Activated CD8-positive, alpha-beta T cell treated with anti-CD3 and anti-CD28 coated beads for 36 hours (primary cell): ENCODE measurements around the gene PATE2. TPM values are rescaled to one million over a fixed set of nuclear protein-coding genes. Genes with fewer than 3 reads are reported as not detected.

Experiments used
- ATAC-seq: fragments of 200-7000 bp; cut with Tn5 transposase; one replicate; pipeline ENCODE4 v1.10.0; 2021; ENCODE audit warnings: mild to moderate bottlenecking, moderate library complexity
- CTCF ChIA-PET: fragments of 350-600 bp; sonication (Branson Sonifier 250); formaldehyde crosslinking; loops from one replicate; lab custom pipeline; 2021; ENCODE audit warnings: antibody characterized with exemption; lab: Charles Lee
- POLR2A ChIA-PET: fragments of 350-600 bp; sonication (Branson Sonifier 250); formaldehyde crosslinking; loops from one replicate; lab custom pipeline; 2021; ENCODE audit warnings: antibody characterized with exemption; lab: Charles Lee
- DNase-seq: peaks from one replicate; pipeline ENCODE4 v3.0.0-alpha.2; 2020
- H3K27ac Mint-ChIP-seq: one replicate; pipeline ENCODE4 v1.8.0; 2021; ENCODE audit warnings: mild to moderate bottlenecking, mixed read lengths
- H3K27me3 Mint-ChIP-seq: one replicate; pipeline ENCODE4 v1.8.0; 2021; ENCODE audit warnings: mixed read lengths
- H3K36me3 Mint-ChIP-seq: one replicate; pipeline ENCODE4 v1.8.0; 2021; ENCODE audit warnings: low read depth, mixed read lengths
- H3K4me1 Mint-ChIP-seq: one replicate; pipeline ENCODE4 v1.8.0; 2021; ENCODE audit warnings: low read depth, mixed read lengths
- H3K4me3 Mint-ChIP-seq: one replicate; pipeline ENCODE4 v1.8.0; 2021; ENCODE audit warnings: mild to moderate bottlenecking, moderate library complexity, mixed read lengths
- H3K9me3 Mint-ChIP-seq: one replicate; pipeline ENCODE4 v1.8.0; 2021; ENCODE audit warnings: mixed read lengths
- CTCF ChIP-seq: fragments of 200-600 bp; IDR thresholded peaks from one replicate; pipeline ENCODE4 v1.8.0; 2022; ENCODE audit warnings: antibody characterized with exemption, mild to moderate bottlenecking
- intact Hi-C: fragments of 100-400 bp; cut with micrococcal nuclease; formaldehyde crosslinking; loops from one replicate; pipeline ENCODE4 v1.10.0; 2022
- total RNA-seq, 2 experiments: library from RNA; stranded (reverse); gene quantifications; one replicate each; pipeline ENCODE4 v1.2.3, GENCODE V29; 2021

PATE2 gene
- total RNA-seq, 2 experiments from 2014 or later = not detected

DNA sequence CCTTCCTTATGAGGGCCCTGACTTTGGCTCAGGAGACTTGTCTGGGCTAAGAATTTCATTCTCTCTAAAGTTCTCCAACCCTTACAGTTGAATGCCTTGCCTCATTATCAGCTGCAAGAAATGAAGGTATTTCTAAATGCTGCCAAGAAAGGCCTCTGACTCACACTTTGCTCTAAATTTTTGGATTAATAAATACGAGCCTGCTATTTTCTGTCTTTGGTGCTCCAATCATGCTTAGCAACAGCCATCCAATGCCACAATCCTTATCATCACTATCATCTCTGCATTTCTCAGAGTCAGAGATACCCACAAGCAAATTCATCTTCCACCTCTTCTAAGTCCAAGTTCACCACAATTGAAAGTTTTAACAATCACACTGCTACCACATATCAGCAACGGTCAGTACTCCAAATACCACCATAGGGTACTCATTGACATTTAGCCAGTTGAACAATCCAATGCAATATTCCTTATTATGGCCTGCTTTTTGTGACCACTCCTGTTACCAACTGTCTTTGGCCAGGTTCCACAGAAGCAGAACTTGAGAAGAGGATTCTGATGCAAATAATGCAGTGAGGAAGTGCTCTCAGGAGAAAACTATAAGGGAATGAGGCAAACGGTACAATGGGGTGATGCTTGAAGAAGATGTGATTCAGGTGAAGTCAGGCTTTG, 5.7 kb downstream of the PATE2 start:
- H3K4me1 Mint-ChIP-seq = no peaks in the 10 kb centered on the region
- no peak for TF ChIP-seq CTCF
- intact Hi-C loops = no loop called here
- ChIA-PET CTCF (no interaction called here), POLR2A (no interaction called here)
- no peaks in the 10 kb centered on the region for H3K9me3 Mint-ChIP-seq
- no peak for ATAC-seq
- H3K4me3 Mint-ChIP-seq = no peak overlapping the region
- DNase-seq = no peak
- H3K27ac Mint-ChIP-seq = no peak overlapping the region
- no peaks in the 10 kb centered on the region for H3K36me3 Mint-ChIP-seq
- peaks cover 13% of the 10 kb centered on the region for H3K27me3 Mint-ChIP-seq

GRCh38 chr11:125770583-125770982, 8.0 kb downstream of the PATE2 start:
- Mint-ChIP-seq H3K27ac (no peak overlapping the region), H3K9me3 (no peaks in the 10 kb centered on the region), H3K36me3 (no peaks in the 10 kb centered on the region), H3K27me3 (peaks cover 15% of the 10 kb centered on the region), H3K4me3 (no peak overlapping the region), H3K4me1 (no peaks in the 10 kb centered on the region)
- ATAC-seq (no peak), DNase-seq (no peak)
- ChIA-PET POLR2A (no interaction called here), CTCF (no interaction called here)
- no peak for TF ChIP-seq CTCF
- intact Hi-C loops = no loop called here

DNA sequence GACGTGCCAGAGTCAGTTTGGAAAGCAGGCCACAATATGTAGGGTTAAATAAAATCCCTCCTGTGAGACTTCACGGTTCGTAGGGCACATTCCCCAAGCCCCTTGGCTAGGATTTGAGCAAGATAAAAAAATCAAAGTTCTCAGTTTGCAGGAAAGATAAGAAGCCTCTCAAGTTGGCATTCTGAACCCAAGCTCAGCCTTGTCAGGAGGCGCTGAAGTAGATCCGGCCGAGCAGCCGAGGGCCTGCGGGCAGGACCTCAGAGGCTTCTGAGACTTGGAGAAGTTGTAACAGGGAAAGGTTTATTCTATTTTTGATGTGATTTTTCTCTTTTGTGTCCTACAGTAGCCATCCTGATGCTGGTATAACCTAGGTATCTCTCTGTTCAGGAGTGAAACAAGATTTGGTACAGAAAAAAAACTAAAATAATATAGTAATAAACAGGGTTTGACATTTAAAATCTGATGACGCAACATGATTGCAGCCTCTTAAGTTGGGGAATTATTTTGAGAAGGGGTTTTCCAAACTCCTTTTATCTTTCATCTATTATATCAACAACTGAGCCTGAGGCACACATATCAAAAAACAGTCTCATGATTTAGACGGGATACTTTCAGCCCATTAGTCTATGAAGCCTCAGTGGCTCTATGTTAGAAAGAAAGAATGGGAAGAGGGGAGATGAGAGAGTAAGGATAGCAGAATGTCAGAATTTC, 10.1 kb downstream of the PATE2 start:
- Mint-ChIP-seq H3K27me3 (peaks cover 22% of the 10 kb centered on the region), H3K9me3 (no peaks in the 10 kb centered on the region), H3K36me3 (no peaks in the 10 kb centered on the region), H3K27ac (no peak overlapping the region), H3K4me3 (no peak overlapping the region), H3K4me1 (no peaks in the 10 kb centered on the region)
- ChIA-PET POLR2A (no interaction called here), CTCF (no interaction called here)
- intact Hi-C loops = no loop called here
- ATAC-seq (no peak), DNase-seq (no peak)
- TF ChIP-seq CTCF = no peak

DNA sequence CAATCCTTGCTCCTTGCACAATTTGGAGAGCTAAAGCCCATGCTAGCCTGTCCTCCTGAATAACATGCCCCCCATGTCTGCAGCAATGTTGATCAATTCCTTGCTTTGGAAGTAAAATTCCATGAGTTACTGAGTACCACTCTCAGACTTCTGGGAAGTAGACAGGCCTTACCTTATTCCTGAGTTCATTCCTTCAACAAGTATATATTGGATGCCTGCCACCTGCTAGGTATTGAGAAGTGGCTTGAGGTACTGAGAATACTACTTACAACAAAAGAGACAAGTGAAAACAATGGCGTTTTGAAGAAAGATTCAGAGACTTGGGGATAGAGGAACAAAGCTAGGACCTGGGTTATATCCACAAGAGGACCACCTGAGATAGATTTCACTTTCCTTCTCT, 12.4 kb downstream of the PATE2 start:
- DNase-seq (no peak), ATAC-seq (no peak)
- H3K36me3 Mint-ChIP-seq = no peaks in the 10 kb centered on the region
- no peak overlapping the region for H3K27ac Mint-ChIP-seq
- no peak overlapping the region for H3K4me3 Mint-ChIP-seq
- no peaks in the 10 kb centered on the region for H3K9me3 Mint-ChIP-seq
- TF ChIP-seq CTCF = no peak
- peaks cover 22% of the 10 kb centered on the region for H3K27me3 Mint-ChIP-seq
- ChIA-PET POLR2A (no interaction called here), CTCF (no interaction called here)
- intact Hi-C loops = no loop called here
- no peaks in the 10 kb centered on the region for H3K4me1 Mint-ChIP-seq

GRCh38 chr11:125763483-125763882, 15.1 kb downstream of the PATE2 start:
- Mint-ChIP-seq H3K4me1 (no peaks in the 10 kb centered on the region), H3K9me3 (peaks cover 3% of the 10 kb centered on the region), H3K27me3 (peaks cover 23% of the 10 kb centered on the region), H3K36me3 (no peaks in the 10 kb centered on the region), H3K4me3 (no peak overlapping the region), H3K27ac (no peak overlapping the region)
- DNase-seq = no peak
- intact Hi-C loops = no loop called here
- ChIA-PET POLR2A (no interaction called here), CTCF (no interaction called here)
- TF ChIP-seq CTCF = no peak
- no peak for ATAC-seq
